Measurements from ENCODE around the gene TBC1D1. TPM values are rescaled to one million over a fixed set of nuclear protein-coding genes. Genes with fewer than 3 reads are reported as not detected.

Gene TBC1D1
- total and polyA plus RNA-seq, 10 donors: 49.3 to 142 (median 95.5) TPM

DNA sequence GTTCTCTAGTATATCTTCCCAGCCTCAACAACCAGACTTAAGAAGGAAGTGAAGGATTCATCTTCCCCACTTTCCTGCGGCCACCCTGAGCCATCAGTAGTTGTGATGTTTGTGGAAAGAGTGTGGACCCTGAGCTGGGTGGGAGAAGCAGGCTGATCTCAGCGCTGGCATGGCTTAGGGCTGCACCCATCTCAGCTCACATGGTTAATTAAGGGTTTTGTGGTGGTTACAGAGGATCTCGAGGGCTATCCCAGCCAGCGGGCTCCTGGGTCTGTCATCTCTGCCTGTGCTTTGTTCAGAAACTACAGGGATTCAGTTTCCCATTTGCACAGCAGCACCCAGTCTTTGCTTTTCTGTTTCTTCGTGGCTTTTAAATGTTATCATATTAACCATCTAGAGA lies 232.7 kb downstream of the TBC1D1 start:
- Histone ChIP-seq H3K9me3 (no peaks in the 10 kb centered on the region), H3K27me3 (replicated peaks in 1 of 7) (no peaks in the 10 kb centered on the region), H3K4me1 (peaks cover 0 to 16% (median 2%) of the 10 kb centered on the region in 6 donors), H3K36me3 (peaks cover 3 to 99% (median 51%) of the 10 kb centered on the region in 6 donors), H3K4me3 (no peak overlapping the region), H3K27ac (no peak overlapping the region)
- intact Hi-C loops (cut with DNase I; ENCODE audit: low total_unique reads): no loop called here
- 83 to 90% (median 87%) methylated on average over 5 of the region's 5 CpGs for WGBS, 5 donors
- TF ChIP-seq CTCF (IDR thresholded peaks at IDR 0.05 in 8 of 11, conservative IDR thresholded peaks at IDR 0.05 in 3 of 11): no peak
- TF ChIP-seq POLR2AphosphoS5 (IDR thresholded peaks at IDR 0.05): no peak
- TF ChIP-seq POLR2A (IDR thresholded peaks at IDR 0.05): no peak
- DNase-seq: no peak

- DNase-seq: no peak
- Histone ChIP-seq H3K36me3 (peaks cover 3 to 97% (median 43%) of the 10 kb centered on the region in 6 donors), H3K27ac (no peak overlapping the region), H3K27me3 (replicated peaks in 1 of 7) (no peaks in the 10 kb centered on the region), H3K4me1 (peaks cover 0 to 28% (median 13%) of the 10 kb centered on the region in 6 donors), H3K4me3 (no peak overlapping the region), H3K9me3 (no peaks in the 10 kb centered on the region)
- TF ChIP-seq POLR2A (IDR thresholded peaks at IDR 0.05) (no peak), CTCF (IDR thresholded peaks at IDR 0.05 in 8 of 11, conservative IDR thresholded peaks at IDR 0.05 in 3 of 11) (no peak), POLR2AphosphoS5 (IDR thresholded peaks at IDR 0.05) (no peak)
- intact Hi-C loops (cut with DNase I; ENCODE audit: low total_unique reads): no loop called here
- 93 to 98% (median 96%) methylated on average over 5 of the region's 5 CpGs for WGBS, 5 donors
These were observed 234.1 kb downstream of the TBC1D1 start for GRCh38 chr4:38124961-38125360.

- H3K4me1 ChIP-seq: peaks cover 3 to 32% (median 17%) of the 10 kb centered on the region in 6 donors
- 74 to 92% (median 81%) methylated on average over 2 of the region's 2 CpGs for WGBS, 5 donors
- H3K9me3 ChIP-seq: no peaks in the 10 kb centered on the region
- no peak for DNase-seq
- no peak overlapping the region for H3K4me3 ChIP-seq
- no peaks in the 10 kb centered on the region for H3K27me3 ChIP-seq (replicated peaks in 1 of 7)
- intact Hi-C loops (cut with DNase I; ENCODE audit: low total_unique reads): no loop called here
- TF ChIP-seq POLR2AphosphoS5 (IDR thresholded peaks at IDR 0.05): no peak
- TF ChIP-seq POLR2A (IDR thresholded peaks at IDR 0.05): no peak
- no peak for TF ChIP-seq CTCF (IDR thresholded peaks at IDR 0.05 in 8 of 11, conservative IDR thresholded peaks at IDR 0.05 in 3 of 11)
- H3K36me3 ChIP-seq: peaks cover 3 to 94% (median 36%) of the 10 kb centered on the region in 6 donors
- H3K27ac ChIP-seq: no peak overlapping the region
These were observed 234.9 kb downstream of the TBC1D1 start for GRCh38 chr4:38125816-38126215.

GRCh38 chr4:38128478-38129459 lies 237.9 kb downstream of the TBC1D1 start:
- DNase-seq: no peak
- TF ChIP-seq POLR2AphosphoS5 (IDR thresholded peaks at IDR 0.05) (peak in 1 of 3 donors; percentile 49), CTCF (IDR thresholded peaks at IDR 0.05 in 8 of 11, conservative IDR thresholded peaks at IDR 0.05 in 3 of 11) (no peak)

More at GRCh38 chr4:38128478-38129459, 237.9 kb downstream of the TBC1D1 start:
- no peaks in the 10 kb centered on the region for H3K9me3 ChIP-seq
- H3K27me3 ChIP-seq (replicated peaks in 1 of 7): no peaks in the 10 kb centered on the region
- intact Hi-C loops (cut with DNase I; ENCODE audit: low total_unique reads): no loop called here
- 60 to 77% (median 67%) methylated on average over 7 of the region's 7 CpGs for WGBS, 5 donors
- H3K4me1 ChIP-seq: peaks cover 12 to 57% (median 36%) of the 10 kb centered on the region in 6 donors
- no peak overlapping the region for H3K4me3 ChIP-seq
- peaks cover 3 to 84% (median 26%) of the 10 kb centered on the region in 6 donors for H3K36me3 ChIP-seq
- H3K27ac ChIP-seq: peak overlapping the region in 7 of 8 donors; percentile 24 to 79 (median 42)

Measured in spleen (tissue), 11 donors.